K562 (cell line): ENCODE data around the gene RASSF7. TPM values are rescaled to one million over a fixed set of nuclear protein-coding genes. Genes with fewer than 3 reads are reported as not detected.

Source experiments
- CBFB ChIP-seq: sonication (generic); formaldehyde crosslinking; IDR thresholded peaks from 2 replicates; pipeline ENCODE4 v1.4.0; 2020; ENCODE audit warnings: mild to moderate bottlenecking, missing genetic modification reagents
- E2F3 ChIP-seq: fragments of 250-450 bp; sonication (Bioruptor Pico); IDR thresholded peaks from 2 replicates; pipeline ENCODE4 v1.4.0; 2020; ENCODE audit warnings: mild to moderate bottlenecking
- ELF2 ChIP-seq: fragments of 250-450 bp; sonication (Bioruptor Pico); IDR thresholded peaks from 2 replicates; pipeline ENCODE4 v1.5.0; 2021; ENCODE audit warnings: mild to moderate bottlenecking
- ETS1 ChIP-seq: conservative IDR thresholded peaks from 2 replicates; pipeline ENCODE4 v1.6.1; 2011; ENCODE audit warnings: low read depth, mild to moderate bottlenecking, low read length; ENCODE audit not compliant: control insufficient read depth
- FOXJ2 ChIP-seq: fragments of 200-800 bp; sonication (Bioruptor generic); IDR thresholded peaks from 2 replicates; pipeline ENCODE4 v1.6.1; 2016; ENCODE audit warnings: missing genetic modification characterization, missing compliant biosample characterization
- HDGF ChIP-seq: fragments of 450-650 bp; IDR thresholded peaks from 2 replicates; pipeline ENCODE4 v1.6.1; 2016
- NFIX ChIP-seq: fragments of 250-450 bp; sonication (Bioruptor Pico); IDR thresholded peaks from 2 replicates; pipeline ENCODE4 v1.4.0; 2020; ENCODE audit warnings: low read depth, mild to moderate bottlenecking, moderate library complexity
- OTX1 ChIP-seq: fragments of 450-650 bp; formaldehyde crosslinking; IDR thresholded peaks from 2 replicates; pipeline ENCODE4 v1.4.0; 2022; ENCODE audit warnings: mild to moderate bottlenecking
- PCBP1 ChIP-seq: fragments of 200-400 bp; formaldehyde crosslinking; IDR thresholded peaks from 2 replicates; pipeline ENCODE4 v1.6.1; 2018; ENCODE audit warnings: mild to moderate bottlenecking, low read depth, low read length; ENCODE audit not compliant: poor library complexity, severe bottlenecking
- RB1 ChIP-seq: fragments of 450-650 bp; IDR thresholded peaks from 2 replicates; pipeline ENCODE4 v1.6.1; 2017; ENCODE audit warnings: low read depth, mild to moderate bottlenecking
- RBM15 ChIP-seq: fragments of 200-400 bp; formaldehyde crosslinking; IDR thresholded peaks from 2 replicates; pipeline ENCODE4 v1.6.1; 2018; ENCODE audit warnings: mild to moderate bottlenecking, low read length, moderate library complexity; ENCODE audit not compliant: insufficient read depth
- SMARCB1 ChIP-seq: IDR thresholded peaks from 2 replicates; pipeline ENCODE4 v1.6.1; 2011; ENCODE audit warnings: improper control_type of control experiment, low read depth; ENCODE audit not compliant: insufficient read length
- SRSF1 ChIP-seq: fragments of 200-400 bp; formaldehyde crosslinking; IDR thresholded peaks from 2 replicates; pipeline ENCODE4 v1.6.1; 2017; ENCODE audit warnings: mild to moderate bottlenecking, low read depth, low read length, moderate library complexity
- TCF7L2 ChIP-seq: fragments of 150-350 bp; IDR thresholded peaks from 2 replicates; pipeline ENCODE4 v1.6.1; 2016; ENCODE audit warnings: low read depth, mild to moderate bottlenecking, low read length, moderate library complexity
- TEAD2 ChIP-seq: fragments of 450-650 bp; IDR thresholded peaks from 2 replicates; pipeline ENCODE4 v1.6.1; 2016; ENCODE audit warnings: missing genetic modification characterization, control low read depth, missing compliant biosample characterization
- ZBTB49 ChIP-seq: sonication (generic); formaldehyde crosslinking; IDR thresholded peaks from 2 replicates; pipeline ENCODE4 v1.8.0; 2022; ENCODE audit warnings: missing genetic modification reagents, mild to moderate bottlenecking, borderline replicate concordance
- ZNF277 ChIP-seq: fragments of 250-450 bp; sonication (Bioruptor Pico); IDR thresholded peaks from 2 replicates; pipeline ENCODE4 v1.8.0; 2022; ENCODE audit warnings: inconsistent platforms, mild to moderate bottlenecking, moderate library complexity, borderline replicate concordance
- ZNF766 ChIP-seq: fragments of 200-800 bp; sonication (Bioruptor generic); conservative IDR thresholded peaks from 2 replicates; pipeline ENCODE4 v1.6.1; 2016; ENCODE audit warnings: missing genetic modification characterization, missing compliant biosample characterization
- polyA plus RNA-seq, 8 experiments: library from polyadenylated mRNA; depleted of rRNA in 4 of 8; stranded (reverse) in 5 of 8; unstranded in 3 of 8; fragments of >200 nt; fragmentation: Nextera tagmentation in 2 of 8; fragmentation: Illumina TruSeq in 1 of 8; extraction: Ambion mirVana in 2 of 8; extraction: Trizol in 1 of 8; gene quantifications; 2 replicates each; pipeline versions ENCODE4 v1.2.1 to v1.2.3, GENCODE V29; 2011 to 2014; ENCODE audit warnings: inconsistent platforms in 1 of 8, missing spikeins in 1 of 8
- total RNA-seq, 7 experiments: library from RNA; depleted of rRNA in 6 of 7; stranded (reverse); fragments of >200 nt in 6 of 7; fragmentation: Illumina TruSeq in 2 of 7; extraction: Trizol in 2 of 7; gene quantifications; 2 replicates each; pipeline versions ENCODE4 v1.2.1 to v1.2.3, GENCODE V29; 2011 to 2021; ENCODE audit warnings: low replicate concordance in 1 of 7
- TF ChIP-seq, protein P1 (sequence below), 2 experiments: fragments of 450-650 bp; IDR thresholded peaks; 2 replicates each; pipeline ENCODE4 v1.6.1; 2018; ENCODE audit warnings: mild to moderate bottlenecking in 2 of 2, low read depth in 1 of 2; ENCODE audit not compliant: partially characterized antibody in 2 of 2

The RASSF7 gene
- total and polyA plus RNA-seq, 9 of the 15 experiments (the other 6 are each of a cell fraction or from before 2014, with no cell fraction given) = 0.41 to 45.2 (median 18.6) TPM

DNA sequence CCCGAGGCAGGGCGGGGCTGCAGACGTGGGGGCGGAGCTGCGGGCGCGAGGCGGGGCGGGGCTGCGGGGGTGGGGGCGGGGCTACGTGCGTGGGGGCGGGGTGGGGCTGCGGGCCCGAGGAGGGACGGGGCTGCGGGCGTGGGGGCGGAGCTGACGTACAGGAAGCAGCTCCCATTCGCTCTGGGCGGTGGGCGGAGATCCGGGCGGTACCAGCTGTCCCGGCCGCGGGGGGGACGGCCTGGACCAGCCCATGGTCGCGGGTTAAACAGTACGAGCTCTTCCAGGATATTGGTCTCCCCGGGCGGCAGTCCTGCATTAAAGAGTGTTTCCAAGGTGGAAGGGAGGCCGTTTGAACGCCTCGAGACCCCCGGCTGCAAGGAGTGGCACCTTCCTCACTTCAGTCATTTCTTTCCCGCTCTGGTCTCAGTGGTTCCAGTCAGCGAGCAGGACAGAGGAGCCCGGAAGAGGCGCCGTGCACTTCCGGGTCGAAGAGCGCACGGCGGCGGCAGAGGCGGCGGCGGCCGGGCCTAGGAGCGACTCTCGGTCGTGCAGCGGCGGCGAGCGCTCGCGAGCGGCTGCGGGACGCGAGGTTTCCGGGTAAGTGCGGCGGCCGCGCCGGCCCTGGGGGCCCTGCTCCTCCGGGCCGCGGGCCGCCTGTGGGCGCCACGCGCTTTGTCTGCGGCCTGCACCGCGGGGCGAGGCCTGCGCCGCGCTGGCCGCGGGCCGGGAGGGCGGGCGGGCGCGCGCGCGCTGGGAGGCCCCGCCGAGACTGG lies 15.4 kb downstream of the RASSF7 start, which contains the start of gene PHRF1 (continued):
- no peak for TF ChIP-seq NFIX (CRISPR knock-in tag)
- peak; percentile 98 for TF ChIP-seq TCF7L2
- TF ChIP-seq TEAD2 (tag) = no peak
- peak; percentile 93 for TF ChIP-seq E2F3 (CRISPR knock-in tag)
- no peak for TF ChIP-seq CBFB (CRISPR knock-in tag)
- no peak for TF ChIP-seq ZNF277 (CRISPR knock-in tag)
- TF ChIP-seq ELF2 (CRISPR knock-in tag) = peak; percentile 91
- TF ChIP-seq RB1 = peak; percentile 99
- no peak for TF ChIP-seq FOXJ2 (tag)
- TF ChIP-seq, protein P1, sequence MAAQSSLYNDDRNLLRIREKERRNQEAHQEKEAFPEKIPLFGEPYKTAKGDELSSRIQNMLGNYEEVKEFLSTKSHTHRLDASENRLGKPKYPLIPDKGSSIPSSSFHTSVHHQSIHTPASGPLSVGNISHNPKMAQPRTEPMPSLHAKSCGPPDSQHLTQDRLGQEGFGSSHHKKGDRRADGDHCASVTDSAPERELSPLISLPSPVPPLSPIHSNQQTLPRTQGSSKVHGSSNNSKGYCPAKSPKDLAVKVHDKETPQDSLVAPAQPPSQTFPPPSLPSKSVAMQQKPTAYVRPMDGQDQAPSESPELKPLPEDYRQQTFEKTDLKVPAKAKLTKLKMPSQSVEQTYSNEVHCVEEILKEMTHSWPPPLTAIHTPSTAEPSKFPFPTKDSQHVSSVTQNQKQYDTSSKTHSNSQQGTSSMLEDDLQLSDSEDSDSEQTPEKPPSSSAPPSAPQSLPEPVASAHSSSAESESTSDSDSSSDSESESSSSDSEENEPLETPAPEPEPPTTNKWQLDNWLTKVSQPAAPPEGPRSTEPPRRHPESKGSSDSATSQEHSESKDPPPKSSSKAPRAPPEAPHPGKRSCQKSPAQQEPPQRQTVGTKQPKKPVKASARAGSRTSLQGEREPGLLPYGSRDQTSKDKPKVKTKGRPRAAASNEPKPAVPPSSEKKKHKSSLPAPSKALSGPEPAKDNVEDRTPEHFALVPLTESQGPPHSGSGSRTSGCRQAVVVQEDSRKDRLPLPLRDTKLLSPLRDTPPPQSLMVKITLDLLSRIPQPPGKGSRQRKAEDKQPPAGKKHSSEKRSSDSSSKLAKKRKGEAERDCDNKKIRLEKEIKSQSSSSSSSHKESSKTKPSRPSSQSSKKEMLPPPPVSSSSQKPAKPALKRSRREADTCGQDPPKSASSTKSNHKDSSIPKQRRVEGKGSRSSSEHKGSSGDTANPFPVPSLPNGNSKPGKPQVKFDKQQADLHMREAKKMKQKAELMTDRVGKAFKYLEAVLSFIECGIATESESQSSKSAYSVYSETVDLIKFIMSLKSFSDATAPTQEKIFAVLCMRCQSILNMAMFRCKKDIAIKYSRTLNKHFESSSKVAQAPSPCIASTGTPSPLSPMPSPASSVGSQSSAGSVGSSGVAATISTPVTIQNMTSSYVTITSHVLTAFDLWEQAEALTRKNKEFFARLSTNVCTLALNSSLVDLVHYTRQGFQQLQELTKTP (IDR thresholded peaks at IDR 0.05; ENCODE audit: low read depth in 1 of 2, partially characterized antibody in 2 of 2) = peak in 1 of 2 experiments; percentile 42
- TF ChIP-seq HDGF = no peak
- no peak for TF ChIP-seq SRSF1
- TF ChIP-seq ZBTB49 (CRISPR knock-in tag) = no peak
- TF ChIP-seq RBM15 = no peak
- no peak for TF ChIP-seq ETS1
- TF ChIP-seq OTX1 (CRISPR knock-in tag) = no peak
- TF ChIP-seq PCBP1 = peak; percentile 76
- TF ChIP-seq ZNF766 (CRISPR knock-in tag) = peak; percentile 60; the same call in 1 of the 2 replicates
- TF ChIP-seq SMARCB1 = no peak
